LNCaP clone FGC (cell line): ENCODE measurements around the gene HS3ST4.

Source experiments
- DNase-seq: peaks from one replicate; pipeline ENCODE4 v3.0.0-alpha.2; 2011; ENCODE audit warnings: low read depth
- H3K4me3 ChIP-seq: 2 replicates; pipeline ENCODE4 v1.5.1; 2011; ENCODE audit warnings: mild to moderate bottlenecking, low read depth, low read length, control low read depth
- CTCF ChIP-seq: IDR thresholded peaks from 2 replicates; pipeline ENCODE4 v1.5.1; 2012; ENCODE audit warnings: mild to moderate bottlenecking; ENCODE audit not compliant: control insufficient read depth, insufficient read depth; ENCODE audit errors: extremely low read depth

The HS3ST4 gene

GRCh38 chr16:25707553-25707952 is 15.8 kb downstream of the HS3ST4 start:
- no peak for DNase-seq
- no peak overlapping the region for H3K4me3 ChIP-seq
- TF ChIP-seq CTCF: no peak

- no peak overlapping the region for H3K4me3 ChIP-seq
- TF ChIP-seq CTCF: peak; percentile 66
- DNase-seq: peak; percentile 11
Measured at GRCh38 chr16:25707982-25708583, 16.3 kb downstream of the HS3ST4 start.

- no peak overlapping the region for H3K4me3 ChIP-seq
- no peak for TF ChIP-seq CTCF
- DNase-seq: no peak
Measured at GRCh38 chr16:25709213-25709612, 17.5 kb downstream of the HS3ST4 start.

- DNase-seq: no peak
- TF ChIP-seq CTCF: no peak
- no peak overlapping the region for H3K4me3 ChIP-seq
Measured at GRCh38 chr16:25713785-25714570, 22.2 kb downstream of the HS3ST4 start.

GRCh38 chr16:25716186-25716585 is 24.4 kb downstream of the HS3ST4 start:
- no peak for DNase-seq
- no peak for TF ChIP-seq CTCF
- H3K4me3 ChIP-seq: no peak overlapping the region

- no peak for TF ChIP-seq CTCF
- no peak for DNase-seq
- H3K4me3 ChIP-seq: no peak overlapping the region
Measured at GRCh38 chr16:25721439-25721838, 29.7 kb downstream of the HS3ST4 start.
